ENCODE results near the gene JUNB.

DNA sequence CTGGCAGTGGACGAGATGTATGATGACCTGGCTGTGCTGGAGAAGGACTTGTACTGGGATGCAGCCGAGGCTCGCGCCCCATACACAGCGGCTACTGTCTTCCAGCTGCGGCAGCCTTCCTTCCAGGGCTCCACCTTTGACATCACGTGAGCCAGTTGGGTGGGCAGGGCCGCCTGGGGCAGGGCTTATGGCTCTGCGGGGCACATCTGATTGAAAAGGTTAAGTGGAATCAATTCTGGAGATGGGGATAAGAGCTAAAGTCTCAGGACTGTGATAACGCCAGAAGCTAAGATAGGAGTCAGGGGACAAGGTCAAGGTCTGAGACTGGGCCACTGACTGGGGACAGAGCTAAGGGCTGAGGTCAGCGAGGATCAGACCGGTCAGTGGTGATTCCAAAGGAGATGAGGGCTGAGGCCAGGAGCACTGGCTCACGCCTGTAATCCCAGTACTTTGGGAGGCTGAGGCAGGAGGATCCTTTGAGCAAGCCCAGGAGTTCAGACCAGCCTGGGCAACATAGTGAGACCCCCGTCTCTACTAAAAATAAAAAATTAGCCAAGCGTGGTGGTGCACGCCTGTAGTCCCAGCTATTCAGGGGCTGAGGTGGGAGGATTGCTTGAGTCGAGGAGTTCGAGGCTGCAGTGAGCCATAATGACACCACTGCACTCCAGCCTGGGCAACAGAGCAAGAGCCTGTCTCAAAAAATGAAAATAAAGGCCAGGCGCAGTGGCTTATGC is 35.0 kb upstream of the JUNB start:
- no peak for TF ChIP-seq EZH2 (IDR thresholded peaks at IDR 0.05; ENCODE audit: insufficient read depth, low read length)
- TF ChIP-seq, protein P1, sequence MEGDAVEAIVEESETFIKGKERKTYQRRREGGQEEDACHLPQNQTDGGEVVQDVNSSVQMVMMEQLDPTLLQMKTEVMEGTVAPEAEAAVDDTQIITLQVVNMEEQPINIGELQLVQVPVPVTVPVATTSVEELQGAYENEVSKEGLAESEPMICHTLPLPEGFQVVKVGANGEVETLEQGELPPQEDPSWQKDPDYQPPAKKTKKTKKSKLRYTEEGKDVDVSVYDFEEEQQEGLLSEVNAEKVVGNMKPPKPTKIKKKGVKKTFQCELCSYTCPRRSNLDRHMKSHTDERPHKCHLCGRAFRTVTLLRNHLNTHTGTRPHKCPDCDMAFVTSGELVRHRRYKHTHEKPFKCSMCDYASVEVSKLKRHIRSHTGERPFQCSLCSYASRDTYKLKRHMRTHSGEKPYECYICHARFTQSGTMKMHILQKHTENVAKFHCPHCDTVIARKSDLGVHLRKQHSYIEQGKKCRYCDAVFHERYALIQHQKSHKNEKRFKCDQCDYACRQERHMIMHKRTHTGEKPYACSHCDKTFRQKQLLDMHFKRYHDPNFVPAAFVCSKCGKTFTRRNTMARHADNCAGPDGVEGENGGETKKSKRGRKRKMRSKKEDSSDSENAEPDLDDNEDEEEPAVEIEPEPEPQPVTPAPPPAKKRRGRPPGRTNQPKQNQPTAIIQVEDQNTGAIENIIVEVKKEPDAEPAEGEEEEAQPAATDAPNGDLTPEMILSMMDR (IDR thresholded peaks at IDR 0.05; ENCODE audit: insufficient read depth, low read depth, low read length) = no peak

Data from astrocyte (in vitro differentiated cells and primary cell).